GM21360 (cell line): ENCODE measurements around the gene TLL1.
A peak's percentile ranks its signal among the peaks of the same experiment; 100 is the strongest.

Experiments used
- ATAC-seq: cut with Tn5 transposase; IDR thresholded peaks from one replicate; pipeline ENCODE4 v1.9.1; 2021; ENCODE audit warnings: mild to moderate bottlenecking, moderate library complexity; ENCODE audit not compliant: unreplicated experiment

The TLL1 gene

GRCh38 chr4:166043801-166044200 is 170.8 kb downstream of the TLL1 start:
- ATAC-seq = no peak

- no peak for ATAC-seq
Observed at GRCh38 chr4:166044871-166045270, 171.8 kb downstream of the TLL1 start.

GRCh38 chr4:166045457-166045856 is 172.4 kb downstream of the TLL1 start:
- ATAC-seq = peak; percentile 66

GRCh38 chr4:166049036-166049435 is 176.0 kb downstream of the TLL1 start:
- no peak for ATAC-seq

- ATAC-seq = no peak
Observed at GRCh38 chr4:166064721-166065120, 191.7 kb downstream of the TLL1 start.

- no peak for ATAC-seq
Observed at GRCh38 chr4:166065324-166065723, 192.3 kb downstream of the TLL1 start.

GRCh38 chr4:166066936-166067335 is 193.9 kb downstream of the TLL1 start:
- no peak for ATAC-seq

GRCh38 chr4:166067915-166068314 is 194.9 kb downstream of the TLL1 start:
- no peak for ATAC-seq

GRCh38 chr4:166073783-166074182 is 200.7 kb downstream of the TLL1 start:
- ATAC-seq = no peak

GRCh38 chr4:166075599-166075998 is 202.6 kb downstream of the TLL1 start:
- no peak for ATAC-seq

- ATAC-seq = no peak
Observed at GRCh38 chr4:166077782-166078181, 204.7 kb downstream of the TLL1 start.

- no peak for ATAC-seq
Observed at GRCh38 chr4:166078383-166078782, 205.3 kb downstream of the TLL1 start.

- no peak for ATAC-seq
Observed at GRCh38 chr4:166078955-166079354, 205.9 kb downstream of the TLL1 start.

GRCh38 chr4:166087569-166087968 is 214.5 kb downstream of the TLL1 start:
- ATAC-seq = no peak

GRCh38 chr4:166088576-166088975 is 215.5 kb downstream of the TLL1 start:
- ATAC-seq = no peak

GRCh38 chr4:166091146-166091545 is 218.1 kb downstream of the TLL1 start:
- ATAC-seq = no peak

GRCh38 chr4:166091912-166092510 is 219.0 kb downstream of the TLL1 start:
- peak; percentile 94 for ATAC-seq

- no peak for ATAC-seq
Observed at GRCh38 chr4:166092797-166093290, 219.8 kb downstream of the TLL1 start.

- ATAC-seq = no peak
Observed at GRCh38 chr4:166104623-166105022, 231.6 kb downstream of the TLL1 start.

GRCh38 chr4:166121897-166122296 is 248.9 kb downstream of the TLL1 start:
- ATAC-seq = no peak

- no peak for ATAC-seq
Observed at GRCh38 chr4:166123546-166123945, 250.5 kb downstream of the TLL1 start.

GRCh38 chr4:166128403-166128802 is 255.4 kb downstream of the TLL1 start:
- no peak for ATAC-seq

GRCh38 chr4:166134285-166134684 is 261.2 kb downstream of the TLL1 start:
- no peak for ATAC-seq
